ENCODE measurements around the gene TUBB4B.

Gene TUBB4B

GRCh38 chr9:137279741-137280473, 38.8 kb downstream of the TUBB4B start:
- H3K4me3 ChIP-seq = peak overlapping the region; percentile 57; the same call in 1 of the 2 replicates

GRCh38 chr9:137280474-137281344, 39.6 kb downstream of the TUBB4B start:
- Histone ChIP-seq H3K27ac (peak overlapping the region; percentile 65), H3K9me3 (peaks cover 5% of the 10 kb centered on the region; the same call in 1 of the 2 replicates), H3K27me3 (no peaks in the 10 kb centered on the region), H3K4me1 (peaks cover 78% of the 10 kb centered on the region), H3K36me3 (peaks cover 16% of the 10 kb centered on the region; the same call in 1 of the 2 replicates), H3K4me2 (peak overlapping the region; percentile 92), H3K9ac (0 out of 2 replicates have a peak overlapping the region, but pooled peaks have one; percentile 41), H4K20me1 (peaks cover 5% of the 10 kb centered on the region; the same call in 1 of the 2 replicates), H3K4me3 (peak overlapping the region; percentile 57)
- TF ChIP-seq Cebpa-rat (IDR thresholded peaks at IDR 0.05) = no peak

More at GRCh38 chr9:137279741-137280473, 38.8 kb downstream of the TUBB4B start:
- Histone ChIP-seq H3K4me1 (peaks cover 86% of the 10 kb centered on the region), H3K36me3 (peaks cover 16% of the 10 kb centered on the region; the same call in 1 of the 2 replicates), H4K20me1 (peaks cover 5% of the 10 kb centered on the region; the same call in 1 of the 2 replicates), H3K27me3 (no peaks in the 10 kb centered on the region), H3K9me3 (0 out of 2 replicates have a peak, but pooled peaks cover under 1% of the 10 kb centered on the region), H3K9ac (0 out of 2 replicates have a peak overlapping the region, but pooled peaks have one; percentile 41), H3K4me2 (peak overlapping the region; percentile 92), H3K27ac (peak overlapping the region; percentile 65)
- TF ChIP-seq Cebpa-rat (IDR thresholded peaks at IDR 0.05) = no peak

GRCh38 chr9:137281345-137282116, 40.4 kb downstream of the TUBB4B start:
- peaks cover 5% of the 10 kb centered on the region; the same call in 1 of the 2 replicates for H3K9me3 ChIP-seq
- H3K9ac ChIP-seq = 0 out of 2 replicates have a peak overlapping the region, but pooled peaks have one; percentile 41
- H3K27me3 ChIP-seq = no peaks in the 10 kb centered on the region
- peak overlapping the region; percentile 57 for H3K4me3 ChIP-seq
- TF ChIP-seq Cebpa-rat (IDR thresholded peaks at IDR 0.05) = no peak
- peak overlapping the region; percentile 92 for H3K4me2 ChIP-seq
- H3K4me1 ChIP-seq = peaks cover 75% of the 10 kb centered on the region
- H3K36me3 ChIP-seq = peaks cover 16% of the 10 kb centered on the region; the same call in 1 of the 2 replicates
- peak overlapping the region; percentile 65 for H3K27ac ChIP-seq
- peaks cover 5% of the 10 kb centered on the region; the same call in 1 of the 2 replicates for H4K20me1 ChIP-seq

GRCh38 chr9:137286975-137287383, 45.9 kb downstream of the TUBB4B start:
- peak overlapping the region; percentile 19 for H3K4me2 ChIP-seq
- no peaks in the 10 kb centered on the region for H4K20me1 ChIP-seq
- H3K4me3 ChIP-seq = no peak overlapping the region
- peaks cover 32% of the 10 kb centered on the region for H3K4me1 ChIP-seq
- no peak overlapping the region for H3K27ac ChIP-seq
- H3K9me3 ChIP-seq = peaks cover 5% of the 10 kb centered on the region; the same call in 1 of the 2 replicates
- H3K9ac ChIP-seq = no peak overlapping the region
- no peaks in the 10 kb centered on the region for H3K27me3 ChIP-seq
- no peaks in the 10 kb centered on the region for H3K36me3 ChIP-seq
- no peak for TF ChIP-seq Cebpa-rat (IDR thresholded peaks at IDR 0.05)

GRCh38 chr9:137293094-137293481, 52.0 kb downstream of the TUBB4B start:
- no peak overlapping the region for H3K4me2 ChIP-seq
- no peak overlapping the region for H3K9ac ChIP-seq
- no peak for TF ChIP-seq Cebpa-rat (IDR thresholded peaks at IDR 0.05)
- no peak overlapping the region for H3K27ac ChIP-seq
- H3K27me3 ChIP-seq = peaks cover 26% of the 10 kb centered on the region
- H3K4me1 ChIP-seq = peaks cover 29% of the 10 kb centered on the region
- H4K20me1 ChIP-seq = peaks cover 19% of the 10 kb centered on the region
- no peaks in the 10 kb centered on the region for H3K36me3 ChIP-seq
- H3K4me3 ChIP-seq = no peak overlapping the region
- no peaks in the 10 kb centered on the region for H3K9me3 ChIP-seq
